DMS53 treated with DMSO at 0.1 percent for 48 hours (cell line): Measurements from ENCODE around the gene AJM1.
"Not testable (repeated sequence)": the region's sequence is repeated elsewhere in the genome, so short reads cannot be mapped to it uniquely, and the experiment has no call there.

ENCODE experiments used
- DNase-seq: peaks from one replicate; lab custom pipeline; 2025; ENCODE audit not compliant: unreplicated experiment; lab: John Stamatoyannopoulos, UW

The AJM1 gene

GRCh38 chr9:136829981-136830885 lies 12.0 kb upstream of the AJM1 start:
- no peak for DNase-seq

GRCh38 chr9:136831002-136831719 lies 11.1 kb upstream of the AJM1 start:
- DNase-seq = no peak

- DNase-seq = no peak
These were observed 10.6 kb upstream of the AJM1 start for GRCh38 chr9:136831720-136832104.

GRCh38 chr9:136832581-136832980 lies 9.7 kb upstream of the AJM1 start:
- no peak for DNase-seq

GRCh38 chr9:136833381-136834048 lies 8.8 kb upstream of the AJM1 start:
- DNase-seq = not testable (repeated sequence)

GRCh38 chr9:136835162-136835931 lies 6.9 kb upstream of the AJM1 start:
- DNase-seq = no peak

GRCh38 chr9:136835932-136836904 lies 6.1 kb upstream of the AJM1 start:
- no peak for DNase-seq

GRCh38 chr9:136837146-136837855 lies 5.0 kb upstream of the AJM1 start:
- DNase-seq = no peak

- DNase-seq = not testable (repeated sequence)
These were observed 4.4 kb upstream of the AJM1 start for GRCh38 chr9:136837856-136838277.

GRCh38 chr9:136838314-136839228 lies 3.7 kb upstream of the AJM1 start:
- DNase-seq = no peak

GRCh38 chr9:136839229-136840139 lies 2.8 kb upstream of the AJM1 start:
- no peak for DNase-seq

GRCh38 chr9:136840140-136840876 lies 2.0 kb upstream of the AJM1 start:
- DNase-seq = peak; percentile 44

GRCh38 chr9:136840877-136841645 lies 1.2 kb upstream of the AJM1 start:
- peak; percentile 86 for DNase-seq

GRCh38 chr9:136841646-136842379 lies 465 bp upstream of the AJM1 start:
- peak; percentile 43 for DNase-seq
